ENCODE results near the gene TYSND1.
"Not testable (repeated sequence)": the region's sequence is repeated elsewhere in the genome, so short reads cannot be mapped to it uniquely, and the experiment has no call there.

TYSND1 gene

GRCh38 chr10:70112071-70112470 is 34.4 kb downstream of the TYSND1 start:
- Histone ChIP-seq H3K9me3 (ENCODE audit: control insufficient read depth, insufficient read depth, low read length) (no peaks in the 10 kb centered on the region), H3K4me3 (ENCODE audit: low read length) (no peak overlapping the region), H3K36me3 (ENCODE audit: control insufficient read depth, insufficient read depth, low read length) (no peaks in the 10 kb centered on the region), H3K27me3 (ENCODE audit: control insufficient read depth, insufficient read depth, low read length) (no peaks in the 10 kb centered on the region), H3K4me1 (ENCODE audit: control insufficient read depth, insufficient read depth, low read length) (no peaks in the 10 kb centered on the region), H3K27ac (ENCODE audit: low read length) (no peak overlapping the region)
- no CpG with 5 or more reads among the region's 8 CpGs for WGBS (ENCODE audit: insufficient coverage, insufficient read length)
- no peak for DNase-seq (ENCODE audit: low read depth, low spot score)

- WGBS (ENCODE audit: insufficient coverage, insufficient read length): no CpG with 5 or more reads among the region's 22 CpGs
- Histone ChIP-seq H3K27ac (ENCODE audit: low read length) (no peak overlapping the region), H3K36me3 (ENCODE audit: control insufficient read depth, insufficient read depth, low read length) (no peaks in the 10 kb centered on the region), H3K4me1 (ENCODE audit: control insufficient read depth, insufficient read depth, low read length) (no peaks in the 10 kb centered on the region), H3K27me3 (ENCODE audit: control insufficient read depth, insufficient read depth, low read length) (no peaks in the 10 kb centered on the region), H3K4me3 (ENCODE audit: low read length) (no peak overlapping the region), H3K9me3 (ENCODE audit: control insufficient read depth, insufficient read depth, low read length) (no peaks in the 10 kb centered on the region)
- DNase-seq (ENCODE audit: low read depth, low spot score): no peak
Measured at GRCh38 chr10:70111496-70111895, 35.0 kb downstream of the TYSND1 start.

- no peaks in the 10 kb centered on the region for H3K36me3 ChIP-seq (ENCODE audit: control insufficient read depth, insufficient read depth, low read length)
- H3K4me3 ChIP-seq (ENCODE audit: low read length): no peak overlapping the region
- no peaks in the 10 kb centered on the region for H3K4me1 ChIP-seq (ENCODE audit: control insufficient read depth, insufficient read depth, low read length)
- no peak overlapping the region for H3K27ac ChIP-seq (ENCODE audit: low read length)
- no peaks in the 10 kb centered on the region for H3K9me3 ChIP-seq (ENCODE audit: control insufficient read depth, insufficient read depth, low read length)
- no CpG with 5 or more reads among the region's 18 CpGs for WGBS (ENCODE audit: insufficient coverage, insufficient read length)
- H3K27me3 ChIP-seq (ENCODE audit: control insufficient read depth, insufficient read depth, low read length): no peaks in the 10 kb centered on the region
- DNase-seq (ENCODE audit: low read depth, low spot score): no peak
Measured at GRCh38 chr10:70109064-70109729, 37.3 kb downstream of the TYSND1 start.

GRCh38 chr10:70106958-70107791 is 39.3 kb downstream of the TYSND1 start:
- Histone ChIP-seq H3K27ac (ENCODE audit: low read length) (no peak overlapping the region), H3K9me3 (ENCODE audit: control insufficient read depth, insufficient read depth, low read length) (no peaks in the 10 kb centered on the region), H3K4me3 (ENCODE audit: low read length) (no peak overlapping the region), H3K27me3 (ENCODE audit: control insufficient read depth, insufficient read depth, low read length) (no peaks in the 10 kb centered on the region), H3K4me1 (ENCODE audit: control insufficient read depth, insufficient read depth, low read length) (no peaks in the 10 kb centered on the region), H3K36me3 (ENCODE audit: control insufficient read depth, insufficient read depth, low read length) (no peaks in the 10 kb centered on the region)
- DNase-seq (ENCODE audit: low read depth, low spot score): peak; percentile 70
- no CpG with 5 or more reads among the region's 22 CpGs for WGBS (ENCODE audit: insufficient coverage, insufficient read length)

GRCh38 chr10:70101668-70102067 is 44.8 kb downstream of the TYSND1 start:
- no peak overlapping the region; the same call in 1 of the 2 replicates for H3K4me3 ChIP-seq (ENCODE audit: low read length)
- no peak overlapping the region for H3K27ac ChIP-seq (ENCODE audit: low read length)
- DNase-seq (ENCODE audit: low read depth, low spot score): no peak
- no peaks in the 10 kb centered on the region for H3K27me3 ChIP-seq (ENCODE audit: control insufficient read depth, insufficient read depth, low read length)
- no peaks in the 10 kb centered on the region for H3K9me3 ChIP-seq (ENCODE audit: control insufficient read depth, insufficient read depth, low read length)
- no peaks in the 10 kb centered on the region for H3K4me1 ChIP-seq (ENCODE audit: control insufficient read depth, insufficient read depth, low read length)
- H3K36me3 ChIP-seq (ENCODE audit: control insufficient read depth, insufficient read depth, low read length): no peaks in the 10 kb centered on the region
- no CpG with 5 or more reads among the region's 3 CpGs for WGBS (ENCODE audit: insufficient coverage, insufficient read length)

- H3K27me3 ChIP-seq (ENCODE audit: control insufficient read depth, insufficient read depth, low read length); H3K27ac ChIP-seq (ENCODE audit: low read length); H3K4me1 ChIP-seq (ENCODE audit: control insufficient read depth, insufficient read depth, low read length); DNase-seq (ENCODE audit: low read depth, low spot score); H3K9me3 ChIP-seq (ENCODE audit: control insufficient read depth, insufficient read depth, low read length); H3K36me3 ChIP-seq (ENCODE audit: control insufficient read depth, insufficient read depth, low read length); H3K4me3 ChIP-seq (ENCODE audit: low read length): not testable (repeated sequence)
- WGBS (ENCODE audit: insufficient coverage, insufficient read length): no CpG with 5 or more reads among the region's 11 CpGs
Measured at GRCh38 chr10:70101068-70101562, 45.4 kb downstream of the TYSND1 start.

GRCh38 chr10:70098271-70098670 is 48.2 kb downstream of the TYSND1 start:
- H3K27ac ChIP-seq (ENCODE audit: low read length): no peak overlapping the region
- H3K4me1 ChIP-seq (ENCODE audit: control insufficient read depth, insufficient read depth, low read length): no peaks in the 10 kb centered on the region
- no CpG with 5 or more reads among the region's 3 CpGs for WGBS (ENCODE audit: insufficient coverage, insufficient read length)
- no peak for DNase-seq (ENCODE audit: low read depth, low spot score)
- H3K36me3 ChIP-seq (ENCODE audit: control insufficient read depth, insufficient read depth, low read length): no peaks in the 10 kb centered on the region
- no peaks in the 10 kb centered on the region for H3K27me3 ChIP-seq (ENCODE audit: control insufficient read depth, insufficient read depth, low read length)
- no peaks in the 10 kb centered on the region for H3K9me3 ChIP-seq (ENCODE audit: control insufficient read depth, insufficient read depth, low read length)
- no peak overlapping the region for H3K4me3 ChIP-seq (ENCODE audit: low read length)

GRCh38 chr10:70097459-70097858 is 49.0 kb downstream of the TYSND1 start:
- H3K4me3 ChIP-seq (ENCODE audit: low read length): no peak overlapping the region
- no peaks in the 10 kb centered on the region for H3K4me1 ChIP-seq (ENCODE audit: control insufficient read depth, insufficient read depth, low read length)
- H3K27ac ChIP-seq (ENCODE audit: low read length): no peak overlapping the region
- H3K36me3 ChIP-seq (ENCODE audit: control insufficient read depth, insufficient read depth, low read length): no peaks in the 10 kb centered on the region
- H3K27me3 ChIP-seq (ENCODE audit: control insufficient read depth, insufficient read depth, low read length): no peaks in the 10 kb centered on the region
- H3K9me3 ChIP-seq (ENCODE audit: control insufficient read depth, insufficient read depth, low read length): no peaks in the 10 kb centered on the region
- DNase-seq (ENCODE audit: low read depth, low spot score): no peak

- no peak overlapping the region for H3K4me3 ChIP-seq (ENCODE audit: low read length)
- no peak overlapping the region for H3K27ac ChIP-seq (ENCODE audit: low read length)
- no peaks in the 10 kb centered on the region for H3K36me3 ChIP-seq (ENCODE audit: control insufficient read depth, insufficient read depth, low read length)
- no peak for DNase-seq (ENCODE audit: low read depth, low spot score)
- H3K27me3 ChIP-seq (ENCODE audit: control insufficient read depth, insufficient read depth, low read length): no peaks in the 10 kb centered on the region
- no peaks in the 10 kb centered on the region for H3K4me1 ChIP-seq (ENCODE audit: control insufficient read depth, insufficient read depth, low read length)
- no peaks in the 10 kb centered on the region for H3K9me3 ChIP-seq (ENCODE audit: control insufficient read depth, insufficient read depth, low read length)
- no CpG with 5 or more reads among the region's 5 CpGs for WGBS (ENCODE audit: insufficient coverage, insufficient read length)
Measured at GRCh38 chr10:70096705-70097420, 49.6 kb downstream of the TYSND1 start.

- no peak overlapping the region for H3K27ac ChIP-seq (ENCODE audit: low read length)
- H3K27me3 ChIP-seq (ENCODE audit: control insufficient read depth, insufficient read depth, low read length): no peaks in the 10 kb centered on the region
- no peak for DNase-seq (ENCODE audit: low read depth, low spot score)
- H3K4me1 ChIP-seq (ENCODE audit: control insufficient read depth, insufficient read depth, low read length): no peaks in the 10 kb centered on the region
- H3K36me3 ChIP-seq (ENCODE audit: control insufficient read depth, insufficient read depth, low read length): no peaks in the 10 kb centered on the region
- no CpG with 5 or more reads among the region's 6 CpGs for WGBS (ENCODE audit: insufficient coverage, insufficient read length)
- H3K9me3 ChIP-seq (ENCODE audit: control insufficient read depth, insufficient read depth, low read length): no peaks in the 10 kb centered on the region
- H3K4me3 ChIP-seq (ENCODE audit: low read length): no peak overlapping the region
Measured at GRCh38 chr10:70096016-70096704, 50.3 kb downstream of the TYSND1 start.

All from iPS DF 6.9 (cell line).